ENCODE data around the gene SPPL3.
"Not testable (repeated sequence)": the region's sequence is repeated elsewhere in the genome, so short reads cannot be mapped to it uniquely, and the experiment has no call there.

DNA sequence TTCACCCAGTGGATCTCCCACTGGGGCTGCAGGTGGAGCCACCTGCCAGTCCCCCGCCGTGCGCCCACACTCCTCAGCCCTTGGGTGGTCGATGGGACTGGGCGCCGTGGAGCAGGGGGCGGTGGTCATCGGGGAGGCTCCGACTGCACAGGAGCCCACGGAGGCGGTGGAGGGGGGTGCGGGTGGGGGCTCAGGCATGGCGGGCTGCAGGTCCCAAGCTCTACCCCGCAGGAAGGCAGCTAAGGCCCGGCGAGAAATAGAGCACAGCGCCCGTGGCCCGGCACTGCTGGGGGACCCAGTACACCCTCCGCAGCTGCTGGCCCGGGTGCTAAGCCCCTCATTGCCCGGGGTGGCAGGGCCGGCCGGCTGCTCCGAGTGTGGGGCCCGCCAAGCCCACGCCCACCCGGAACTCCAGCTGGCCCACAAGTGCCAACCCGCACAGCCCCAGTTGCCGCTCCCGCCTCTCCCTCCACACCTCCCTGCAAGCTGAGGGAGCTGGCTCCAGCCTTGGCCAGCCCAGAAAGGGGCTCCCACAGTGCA is 46.2 kb upstream of the SPPL3 start:
- TF ChIP-seq, protein P1, sequence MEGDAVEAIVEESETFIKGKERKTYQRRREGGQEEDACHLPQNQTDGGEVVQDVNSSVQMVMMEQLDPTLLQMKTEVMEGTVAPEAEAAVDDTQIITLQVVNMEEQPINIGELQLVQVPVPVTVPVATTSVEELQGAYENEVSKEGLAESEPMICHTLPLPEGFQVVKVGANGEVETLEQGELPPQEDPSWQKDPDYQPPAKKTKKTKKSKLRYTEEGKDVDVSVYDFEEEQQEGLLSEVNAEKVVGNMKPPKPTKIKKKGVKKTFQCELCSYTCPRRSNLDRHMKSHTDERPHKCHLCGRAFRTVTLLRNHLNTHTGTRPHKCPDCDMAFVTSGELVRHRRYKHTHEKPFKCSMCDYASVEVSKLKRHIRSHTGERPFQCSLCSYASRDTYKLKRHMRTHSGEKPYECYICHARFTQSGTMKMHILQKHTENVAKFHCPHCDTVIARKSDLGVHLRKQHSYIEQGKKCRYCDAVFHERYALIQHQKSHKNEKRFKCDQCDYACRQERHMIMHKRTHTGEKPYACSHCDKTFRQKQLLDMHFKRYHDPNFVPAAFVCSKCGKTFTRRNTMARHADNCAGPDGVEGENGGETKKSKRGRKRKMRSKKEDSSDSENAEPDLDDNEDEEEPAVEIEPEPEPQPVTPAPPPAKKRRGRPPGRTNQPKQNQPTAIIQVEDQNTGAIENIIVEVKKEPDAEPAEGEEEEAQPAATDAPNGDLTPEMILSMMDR (IDR thresholded peaks at IDR 0.05), result not testable (repeated sequence)
- TF ChIP-seq POLR2A, EP300 (IDR thresholded peaks at IDR 0.05): not testable (repeated sequence)

Data from tibial nerve (tissue), 4 donors.